Dermis lymphatic vessel endothelial cell (primary cell): ENCODE data around the gene ZNF705A. TPM values are rescaled to one million over a fixed set of nuclear protein-coding genes. Genes with fewer than 3 reads are reported as not detected.

Experiments used
- total RNA-seq: library from RNA; depleted of rRNA; stranded (reverse); fragments of >200 nt; gene quantifications from 2 replicates; pipeline ENCODE4 v1.2.1, GENCODE V29; 2014

Gene ZNF705A
- total RNA-seq, result not detected in 2 replicates

GRCh38 chr12:8156845-8157244 is at the start of gene ZNF705A:
TSS of gene ZNF705A (plus strand) at chr12:8157015. CDS start at chr12:8172626, 15,611 bp downstream.

GRCh38 chr12:8123124-8123912 is 33.5 kb upstream of the ZNF705A start, which contains the start of gene CLEC4A:
TSS of gene CLEC4A (plus strand) at chr12:8123617. CDS start at chr12:8123879, 262 bp downstream.

GRCh38 chr12:8226992-8227731 is 70.3 kb downstream of the ZNF705A start, which contains the start of gene FAM90A1:
TSS of gene FAM90A1 (minus strand) at chr12:8227618. CDS start at chr12:8224832, 2,786 bp downstream.

Other genes starting within 250 kb of the ZNF705A start
- gene SLC2A3, start 220.8 kb upstream of the ZNF705A start, total RNA-seq, result 49.6 and 82.9 TPM in 2 replicates
- 4.1 and 4.2 TPM in 2 replicates for gene FOXJ2, start 124.3 kb upstream of the ZNF705A start, total RNA-seq
- 0.11 and 0.17 TPM in 2 replicates for gene C3AR1, start 90.7 kb upstream of the ZNF705A start, total RNA-seq
- gene NECAP1, start 74.7 kb upstream of the ZNF705A start, total RNA-seq, result 29.9 and 32.5 TPM in 2 replicates
- 0.43 TPM in 2 replicates for gene CLEC4A, start 33.4 kb upstream of the ZNF705A start, total RNA-seq
- under 0.01 TPM in 1 of 2 replicates, not detected in the other for gene FAM90A1, start 70.6 kb downstream of the ZNF705A start, total RNA-seq